Measurements from ENCODE around the gene ERI3.

ERI3 gene

DNA sequence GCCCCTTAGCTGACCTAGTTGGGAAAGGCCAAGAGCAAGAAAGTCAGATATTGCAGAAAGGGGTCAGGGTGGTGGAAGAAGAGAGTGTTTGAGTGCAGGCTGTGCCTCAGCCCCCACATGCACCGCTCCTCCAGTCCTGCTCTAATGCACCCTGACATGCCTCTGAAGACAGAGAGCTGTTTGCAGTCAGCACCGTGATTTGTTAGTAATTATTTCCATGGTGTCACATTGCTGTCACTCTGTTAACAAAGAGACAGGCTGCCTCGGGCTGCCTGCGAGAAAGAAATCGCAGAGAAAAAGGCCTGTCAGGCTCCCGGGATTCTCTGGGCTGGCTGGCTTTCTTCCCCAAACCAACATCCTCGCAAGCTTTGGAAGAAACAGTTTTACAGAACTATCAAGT lies 58.3 kb downstream of the ERI3 start:
- TF ChIP-seq, protein P1, sequence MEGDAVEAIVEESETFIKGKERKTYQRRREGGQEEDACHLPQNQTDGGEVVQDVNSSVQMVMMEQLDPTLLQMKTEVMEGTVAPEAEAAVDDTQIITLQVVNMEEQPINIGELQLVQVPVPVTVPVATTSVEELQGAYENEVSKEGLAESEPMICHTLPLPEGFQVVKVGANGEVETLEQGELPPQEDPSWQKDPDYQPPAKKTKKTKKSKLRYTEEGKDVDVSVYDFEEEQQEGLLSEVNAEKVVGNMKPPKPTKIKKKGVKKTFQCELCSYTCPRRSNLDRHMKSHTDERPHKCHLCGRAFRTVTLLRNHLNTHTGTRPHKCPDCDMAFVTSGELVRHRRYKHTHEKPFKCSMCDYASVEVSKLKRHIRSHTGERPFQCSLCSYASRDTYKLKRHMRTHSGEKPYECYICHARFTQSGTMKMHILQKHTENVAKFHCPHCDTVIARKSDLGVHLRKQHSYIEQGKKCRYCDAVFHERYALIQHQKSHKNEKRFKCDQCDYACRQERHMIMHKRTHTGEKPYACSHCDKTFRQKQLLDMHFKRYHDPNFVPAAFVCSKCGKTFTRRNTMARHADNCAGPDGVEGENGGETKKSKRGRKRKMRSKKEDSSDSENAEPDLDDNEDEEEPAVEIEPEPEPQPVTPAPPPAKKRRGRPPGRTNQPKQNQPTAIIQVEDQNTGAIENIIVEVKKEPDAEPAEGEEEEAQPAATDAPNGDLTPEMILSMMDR (IDR thresholded peaks at IDR 0.05; ENCODE audit: borderline replicate concordance, insufficient read depth, low read depth, low read length) = no peak
- H3K4me3 ChIP-seq (ENCODE audit: low read depth, low read length) = no peak overlapping the region

DNA sequence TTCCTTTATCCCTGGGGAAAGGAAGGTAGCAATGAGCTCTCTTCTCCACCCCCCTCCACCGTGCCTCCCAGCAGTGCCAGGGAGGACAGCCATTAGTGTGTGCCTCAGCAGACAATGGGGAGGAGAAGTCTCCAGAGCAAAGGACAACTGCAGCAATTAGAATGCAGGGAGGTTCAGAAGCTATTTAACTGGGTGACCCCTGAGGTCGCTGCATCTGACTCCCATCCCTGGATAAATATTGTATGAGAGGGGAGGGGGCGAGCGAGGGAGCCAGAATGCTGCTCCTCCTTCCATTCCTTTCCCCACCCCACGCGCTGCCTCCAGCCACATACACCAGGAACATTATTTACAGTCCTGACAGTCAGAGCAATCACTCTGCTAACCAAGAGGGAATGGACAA lies 59.0 kb downstream of the ERI3 start:
- no peak overlapping the region for H3K4me3 ChIP-seq (ENCODE audit: low read depth, low read length)
- TF ChIP-seq, protein P1 (IDR thresholded peaks at IDR 0.05; ENCODE audit: borderline replicate concordance, insufficient read depth, low read depth, low read length) = no peak

DNA sequence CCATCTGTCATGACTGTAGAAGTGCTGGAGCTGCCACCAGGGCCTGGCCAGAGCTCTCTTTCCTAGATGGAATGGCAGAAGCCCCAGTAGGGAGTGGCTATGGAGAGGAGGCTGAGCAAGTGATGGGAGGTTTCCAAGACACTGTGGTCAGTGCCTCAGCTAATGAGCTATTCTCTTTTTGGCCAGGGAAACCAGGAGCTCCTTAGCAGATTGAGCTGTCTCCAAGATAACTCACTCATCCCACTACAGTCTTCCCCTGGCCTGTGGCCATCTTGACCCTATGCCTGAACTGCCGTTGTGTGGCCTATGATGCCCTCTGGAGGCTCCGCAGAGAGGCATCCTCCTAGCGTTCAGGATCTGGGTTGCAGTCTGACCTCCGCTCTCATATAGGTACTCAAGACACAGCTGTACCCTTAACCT lies 60.5 kb downstream of the ERI3 start:
- H3K4me3 ChIP-seq (ENCODE audit: low read depth, low read length) = no peak overlapping the region
- TF ChIP-seq, protein P1 (IDR thresholded peaks at IDR 0.05; ENCODE audit: borderline replicate concordance, insufficient read depth, low read depth, low read length) = no peak

DNA sequence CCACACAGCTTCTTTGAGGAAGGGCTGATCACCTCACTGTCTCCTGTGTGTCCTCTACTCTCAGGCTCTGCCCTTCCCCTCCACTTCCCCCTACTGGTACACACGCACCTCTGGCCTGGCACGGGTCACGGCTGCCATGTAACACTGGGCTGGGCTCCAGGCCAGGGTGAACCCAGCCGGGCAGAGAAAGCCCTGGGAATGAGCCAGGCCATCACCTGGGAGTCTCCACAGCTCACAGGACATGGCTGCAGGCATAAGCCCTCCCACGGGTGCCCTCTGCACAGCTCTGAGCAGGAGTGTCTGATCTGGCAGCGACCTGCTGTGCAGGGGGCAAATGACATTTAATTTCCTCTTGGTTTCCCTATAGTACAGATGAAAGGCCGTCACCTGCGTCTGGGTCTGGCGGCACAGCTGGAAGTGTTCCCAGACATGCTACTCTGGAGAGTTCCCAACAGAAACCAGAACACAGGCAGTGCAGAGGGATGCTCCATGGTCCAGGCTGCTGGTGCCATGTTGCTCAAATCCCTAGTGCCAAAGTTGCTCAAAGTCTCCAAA lies 61.2 kb downstream of the ERI3 start:
- no peak overlapping the region for H3K4me3 ChIP-seq (ENCODE audit: low read depth, low read length)
- TF ChIP-seq, protein P1 (IDR thresholded peaks at IDR 0.05; ENCODE audit: borderline replicate concordance, insufficient read depth, low read depth, low read length) = no peak

DNA sequence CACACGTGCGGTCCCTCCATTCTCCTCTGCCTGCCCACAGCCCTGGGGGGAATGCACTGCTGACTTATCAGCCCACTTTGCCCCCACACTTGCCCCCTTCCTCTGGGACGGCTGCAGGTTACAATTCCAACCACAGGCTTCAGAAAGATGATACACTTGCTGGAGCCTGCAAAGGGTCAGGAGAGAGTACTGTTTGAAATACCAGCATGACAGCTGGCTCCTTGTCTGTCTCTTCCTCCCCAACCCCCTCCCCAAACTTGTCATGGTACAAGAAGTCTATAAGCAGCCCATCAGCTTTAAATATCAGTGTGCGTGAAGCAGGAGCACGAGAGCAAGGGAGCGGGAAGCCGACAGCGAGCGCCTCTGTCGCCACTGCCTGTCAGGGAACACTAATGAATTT lies 62.4 kb downstream of the ERI3 start:
- H3K4me3 ChIP-seq (ENCODE audit: low read depth, low read length) = no peak overlapping the region
- TF ChIP-seq, protein P1 (IDR thresholded peaks at IDR 0.05; ENCODE audit: borderline replicate concordance, insufficient read depth, low read depth, low read length) = no peak

DNA sequence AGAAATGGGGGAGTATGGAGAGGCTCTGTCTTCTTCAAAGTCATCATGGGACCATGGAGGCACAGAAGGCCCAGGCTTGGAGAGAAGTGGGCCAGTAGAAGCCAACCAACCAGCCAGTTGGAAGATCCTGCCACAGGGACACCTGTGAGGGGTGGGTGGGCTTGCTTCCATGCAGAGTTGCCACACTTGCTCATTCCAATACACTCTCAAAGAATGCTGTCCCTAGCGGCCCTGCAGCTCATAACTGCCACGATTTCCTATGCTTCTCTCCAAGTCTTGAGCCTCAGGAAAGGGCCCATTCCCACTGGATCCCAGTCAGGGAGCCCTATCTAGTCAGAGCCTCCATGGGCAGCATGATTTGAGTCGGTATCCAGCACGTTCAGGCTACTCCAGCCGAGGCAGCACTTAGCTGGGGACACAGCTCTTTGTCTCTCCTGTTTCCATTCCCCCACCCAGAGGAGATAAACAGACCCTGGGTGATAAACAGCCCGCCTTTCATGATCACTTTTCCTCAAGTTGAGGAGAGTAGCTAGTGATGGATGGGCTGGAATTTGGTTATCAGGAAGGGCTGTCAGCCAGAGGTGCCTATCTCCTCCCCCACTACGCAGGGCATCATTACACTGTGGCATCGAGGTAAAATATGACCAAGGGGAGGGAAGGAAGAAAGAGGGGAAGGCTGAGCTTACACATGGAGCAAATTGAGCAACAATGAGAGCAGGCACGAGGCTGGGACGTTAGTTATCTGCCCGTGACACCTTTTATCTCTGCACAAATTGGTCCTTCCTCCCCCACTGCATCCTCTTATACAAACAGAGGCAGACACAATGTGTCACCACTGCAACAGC lies 64.6 kb downstream of the ERI3 start:
- TF ChIP-seq, protein P1 (IDR thresholded peaks at IDR 0.05; ENCODE audit: borderline replicate concordance, insufficient read depth, low read depth, low read length) = no peak
- H3K4me3 ChIP-seq (ENCODE audit: low read depth, low read length) = no peak overlapping the region

DNA sequence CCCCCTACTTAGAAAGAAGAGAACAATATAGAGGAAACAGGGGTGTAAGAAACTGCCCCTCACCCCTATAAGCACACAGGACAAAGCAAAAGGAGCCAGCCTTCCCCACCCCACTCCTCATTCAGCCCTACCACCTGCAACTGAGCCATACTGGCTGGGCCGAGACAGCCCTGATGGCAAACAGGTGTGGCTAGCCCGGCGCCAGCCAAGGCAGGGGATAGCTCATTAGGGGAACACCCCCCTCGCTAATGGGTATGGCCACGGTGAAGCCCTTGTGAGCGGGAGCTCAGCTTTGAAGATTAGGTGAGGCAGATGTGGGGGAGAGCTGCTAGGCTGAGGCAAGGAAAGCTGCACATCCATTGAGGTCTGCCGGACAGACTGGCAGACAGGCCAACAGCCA lies 65.5 kb downstream of the ERI3 start:
- TF ChIP-seq, protein P1 (IDR thresholded peaks at IDR 0.05; ENCODE audit: borderline replicate concordance, insufficient read depth, low read depth, low read length) = no peak

More for the DNA sequence above, 65.5 kb downstream of the ERI3 start:
- H3K4me3 ChIP-seq (ENCODE audit: low read depth, low read length) = no peak overlapping the region

Measured in GM12875 (cell line).